Activated T-helper 1 cell treated with anti-CD3 and anti-CD28 coated beads, Interleukin-12 subunit alpha, Interleukin-12 subunit beta, Interleukin-2, Interleukin-4 antibody, amounts not matched to agents 30 ng/mL and 10 ng/mL and 1 ng/mL, durations not matched to agents 14 hours and 24 hours and 36 hours (primary cell): ENCODE results near the gene BEAN1. TPM values are rescaled to one million over a fixed set of nuclear protein-coding genes. Genes with fewer than 3 reads are reported as not detected.

Source experiments
- DNase-seq: peaks from one replicate; pipeline ENCODE4 v3.0.0; 2021; ENCODE audit warnings: low spot score
- H3K27ac Mint-ChIP-seq: one replicate; pipeline ENCODE4 v1.8.0; 2021; ENCODE audit warnings: mild to moderate bottlenecking, mixed read lengths
- H3K27me3 Mint-ChIP-seq: one replicate; pipeline ENCODE4 v1.8.0; 2022; ENCODE audit warnings: mild to moderate bottlenecking, moderate library complexity, mixed read lengths; ENCODE audit not compliant: insufficient read depth
- H3K36me3 Mint-ChIP-seq: one replicate; pipeline ENCODE4 v1.8.0; 2021; ENCODE audit warnings: low read depth, mixed read lengths
- H3K4me1 Mint-ChIP-seq: one replicate; pipeline ENCODE4 v1.8.0; 2021; ENCODE audit warnings: low read depth, mixed read lengths
- H3K4me3 Mint-ChIP-seq: one replicate; pipeline ENCODE4 v1.8.0; 2021; ENCODE audit warnings: mild to moderate bottlenecking, moderate library complexity, mixed read lengths
- H3K9me3 Mint-ChIP-seq: one replicate; pipeline ENCODE4 v1.8.0; 2021; ENCODE audit warnings: mixed read lengths
- intact Hi-C: fragments of 100-400 bp; cut with micrococcal nuclease; formaldehyde crosslinking; loops from one replicate; pipeline ENCODE4 v1.15.1; 2024
- total RNA-seq: library from RNA; stranded (reverse); gene quantifications from 2 replicates; pipeline ENCODE4 v1.2.3, GENCODE V29; 2022

BEAN1 gene
- total RNA-seq, 1 donor from 2014 or later, result not detected

DNA sequence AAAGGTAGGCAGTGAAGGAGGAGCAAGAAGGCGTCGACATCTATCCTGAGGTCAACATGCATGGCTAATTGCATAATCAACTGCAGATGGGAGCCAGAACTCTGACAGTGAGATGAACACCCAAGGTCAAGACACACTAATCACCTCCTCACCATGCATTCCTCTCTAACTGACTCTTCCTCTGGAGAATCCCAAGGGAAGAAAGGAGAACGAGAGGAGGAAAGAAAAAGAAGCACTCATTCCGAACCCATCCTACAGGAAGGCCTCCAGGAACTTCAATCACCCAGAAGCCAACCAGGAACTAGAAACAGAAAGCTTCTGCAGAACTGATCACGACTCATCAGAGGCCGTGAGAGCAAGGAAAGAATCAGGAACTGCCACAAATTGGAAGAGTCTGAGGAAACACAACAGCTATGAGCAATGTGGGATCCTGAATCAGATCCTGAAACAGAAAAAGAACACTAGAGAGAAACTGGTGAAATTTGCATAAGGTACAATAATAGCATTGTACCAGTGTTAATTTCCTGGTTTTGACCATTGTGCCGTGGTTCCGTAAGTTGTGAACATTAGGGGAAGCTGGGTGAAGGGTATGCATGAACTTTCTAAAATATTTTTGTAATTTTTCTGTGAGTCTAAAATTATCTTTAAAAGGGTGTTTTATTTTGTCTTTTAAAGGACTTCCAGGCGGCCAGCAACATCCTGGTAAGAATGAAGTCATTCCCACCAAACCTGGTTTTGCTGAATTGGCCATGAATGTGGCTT lies 10.0 kb upstream of the BEAN1 start:
- Mint-ChIP-seq H3K27ac (no peak overlapping the region), H3K4me1 (peaks cover 21% of the 10 kb centered on the region), H3K9me3 (peaks cover 16% of the 10 kb centered on the region), H3K27me3 (peaks cover 12% of the 10 kb centered on the region), H3K4me3 (no peak overlapping the region), H3K36me3 (peaks cover 1% of the 10 kb centered on the region)
- DNase-seq, result no peak
- intact Hi-C loops, result no loop called here

DNA sequence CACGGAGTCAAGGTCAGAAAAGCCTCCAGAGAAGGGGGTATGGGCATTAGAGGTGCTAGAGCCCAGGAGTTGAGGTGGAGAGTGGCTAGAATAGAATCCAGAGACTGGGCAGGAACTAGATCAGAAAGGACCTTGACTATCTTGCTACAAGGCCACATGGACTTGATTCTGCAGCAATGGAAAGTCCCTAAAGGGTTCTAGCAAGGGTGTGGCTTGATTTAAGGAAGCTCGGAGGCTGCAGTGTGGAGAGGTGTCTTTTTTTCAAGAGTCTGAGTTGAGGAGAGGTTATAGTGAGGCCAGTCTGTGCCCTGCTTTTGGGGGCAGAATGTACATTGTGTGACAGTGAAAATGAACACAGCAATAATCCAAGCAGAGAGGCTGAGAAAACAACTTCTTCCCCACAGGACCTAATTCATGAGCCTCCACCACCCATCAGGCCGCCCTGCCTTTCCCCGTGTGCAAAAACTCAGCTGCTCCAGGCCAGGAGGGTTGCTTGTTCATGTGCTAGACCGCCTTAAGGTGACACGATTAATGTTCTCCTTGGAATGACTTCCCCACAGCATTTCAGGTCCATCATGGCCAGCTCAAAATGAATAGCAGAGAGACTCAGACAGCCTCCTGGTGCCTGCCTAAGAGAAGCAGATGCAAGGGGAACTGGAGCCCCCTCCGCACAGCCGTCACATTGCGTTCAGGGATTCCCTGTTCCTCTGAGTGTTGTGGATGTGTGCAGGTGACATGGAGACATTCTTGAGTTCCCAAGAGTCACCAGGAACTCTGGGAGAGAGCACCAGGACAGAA lies 8.7 kb upstream of the BEAN1 start:
- H3K9me3 Mint-ChIP-seq, result peaks cover 10% of the 10 kb centered on the region
- peak; percentile 13 for DNase-seq
- H3K27ac Mint-ChIP-seq, result peak overlapping the region; percentile 71
- peaks cover 14% of the 10 kb centered on the region for H3K27me3 Mint-ChIP-seq
- no peaks in the 10 kb centered on the region for H3K36me3 Mint-ChIP-seq
- intact Hi-C loops, result no loop called here
- peaks cover 21% of the 10 kb centered on the region for H3K4me1 Mint-ChIP-seq
- H3K4me3 Mint-ChIP-seq, result no peak overlapping the region

DNA sequence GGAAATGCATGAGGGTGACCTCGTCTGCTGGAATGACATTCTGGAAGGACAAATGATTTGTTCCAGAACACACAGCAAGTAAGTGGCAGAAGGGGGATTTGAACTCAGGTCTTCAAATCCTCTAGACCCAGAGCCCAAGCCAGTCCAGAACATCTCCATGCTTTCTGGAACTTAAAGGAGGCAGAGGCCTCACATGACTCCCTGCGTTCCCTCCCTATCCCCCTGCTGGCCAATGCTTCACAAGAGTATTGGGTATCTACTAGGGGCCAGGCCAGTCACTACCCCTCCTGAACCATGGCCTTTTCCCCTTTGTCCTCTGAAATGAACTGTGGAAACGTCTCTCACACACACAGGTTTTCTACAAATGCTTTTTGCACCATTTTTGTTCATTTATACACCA lies 7.6 kb upstream of the BEAN1 start:
- Mint-ChIP-seq H3K27me3 (peaks cover 21% of the 10 kb centered on the region), H3K4me3 (no peak overlapping the region), H3K4me1 (peaks cover 21% of the 10 kb centered on the region), H3K27ac (no peak overlapping the region), H3K9me3 (peaks cover 7% of the 10 kb centered on the region), H3K36me3 (no peaks in the 10 kb centered on the region)
- intact Hi-C loops, result no loop called here
- DNase-seq, result no peak

DNA sequence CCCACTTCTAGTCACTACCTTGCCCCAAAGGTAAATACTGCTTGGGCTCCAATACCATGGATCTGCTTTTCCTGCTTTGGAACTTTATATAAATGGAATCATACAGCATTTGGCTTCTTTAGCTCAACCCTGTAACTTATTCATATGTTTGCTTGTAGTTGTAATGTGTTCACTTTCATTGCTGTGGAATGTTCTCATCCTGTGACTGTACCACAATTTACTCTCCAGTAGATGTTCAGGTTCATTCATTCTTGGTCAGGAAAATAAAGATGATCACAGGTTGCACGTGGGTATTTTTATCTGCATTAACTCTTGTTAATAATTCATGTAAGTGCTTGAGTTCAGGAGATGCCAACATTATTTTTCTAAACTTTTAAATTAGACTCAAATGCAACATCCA lies 6.7 kb upstream of the BEAN1 start:
- Mint-ChIP-seq H3K27ac (no peak overlapping the region), H3K4me1 (peaks cover 21% of the 10 kb centered on the region), H3K36me3 (no peaks in the 10 kb centered on the region), H3K9me3 (no peaks in the 10 kb centered on the region), H3K4me3 (no peak overlapping the region), H3K27me3 (peaks cover 27% of the 10 kb centered on the region)
- DNase-seq, result no peak
- intact Hi-C loops, result no loop called here

DNA sequence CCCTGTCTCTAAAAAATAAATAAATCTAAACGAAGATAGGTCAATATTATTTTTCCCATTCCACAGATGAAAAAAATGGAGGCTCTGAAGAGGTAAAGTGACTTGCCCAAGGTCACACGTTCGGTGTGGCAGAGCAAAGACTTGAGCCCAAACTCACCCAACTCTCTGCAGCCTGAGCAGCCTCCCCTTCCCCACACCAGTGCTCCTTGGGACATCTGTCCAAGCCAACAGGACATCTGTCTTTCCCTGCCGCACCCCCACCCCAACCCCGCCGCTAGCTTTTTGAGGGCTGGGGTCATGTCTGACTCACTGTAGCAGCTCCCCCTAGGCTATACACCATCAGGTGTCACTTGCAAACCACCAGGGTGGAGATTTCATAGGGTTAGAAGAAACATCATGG lies 5.2 kb upstream of the BEAN1 start:
- Mint-ChIP-seq H3K9me3 (no peaks in the 10 kb centered on the region), H3K4me1 (peaks cover 20% of the 10 kb centered on the region), H3K36me3 (no peaks in the 10 kb centered on the region), H3K27me3 (peaks cover 34% of the 10 kb centered on the region), H3K27ac (no peak overlapping the region), H3K4me3 (no peak overlapping the region)
- intact Hi-C loops, result no loop called here
- DNase-seq, result no peak

DNA sequence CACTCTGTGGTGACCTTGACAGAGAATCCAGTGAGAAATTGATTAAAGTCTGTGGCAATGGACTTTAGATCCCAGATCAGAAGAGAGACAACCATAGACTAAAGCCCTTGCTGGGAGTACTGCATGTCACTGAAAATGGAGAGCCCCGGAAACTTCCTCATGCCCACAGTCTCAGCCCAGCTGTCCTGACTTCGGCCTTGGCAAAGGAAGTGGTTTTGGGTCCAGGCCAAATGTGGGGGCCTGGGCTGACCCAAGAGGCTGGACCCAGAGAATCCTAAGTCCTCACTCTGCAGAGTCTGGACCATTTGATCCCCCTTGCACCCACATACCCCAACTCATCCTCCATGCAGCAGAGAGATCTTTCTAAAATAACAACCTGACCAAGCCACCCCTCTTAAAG lies 4.7 kb upstream of the BEAN1 start:
- no peak for DNase-seq
- Mint-ChIP-seq H3K4me3 (no peak overlapping the region), H3K4me1 (peaks cover 16% of the 10 kb centered on the region), H3K9me3 (no peaks in the 10 kb centered on the region), H3K27me3 (peaks cover 34% of the 10 kb centered on the region), H3K27ac (no peak overlapping the region), H3K36me3 (no peaks in the 10 kb centered on the region)
- intact Hi-C loops, result no loop called here

DNA sequence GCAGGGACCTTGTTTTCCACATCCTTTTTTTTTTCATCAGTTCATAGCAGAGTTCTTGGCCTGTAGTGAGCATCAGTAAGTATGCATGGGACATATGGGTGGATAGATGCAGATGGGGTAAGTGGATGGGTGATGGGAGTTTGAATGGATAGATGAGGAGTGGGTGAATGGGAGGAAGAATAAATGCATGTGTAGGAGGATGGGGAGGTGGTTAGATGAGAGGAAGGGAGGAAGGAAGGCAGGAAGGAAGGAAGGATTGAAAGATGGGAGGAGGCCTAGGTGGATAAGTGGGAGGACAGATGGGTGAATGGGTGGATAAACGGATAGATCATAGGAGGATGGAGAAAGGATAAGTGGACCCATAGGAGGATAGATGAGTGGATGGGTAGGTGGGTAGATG lies 3.9 kb upstream of the BEAN1 start:
- intact Hi-C loops, result no loop called here
- Mint-ChIP-seq H3K27me3 (peaks cover 39% of the 10 kb centered on the region), H3K4me3 (no peak overlapping the region), H3K4me1 (peaks cover 7% of the 10 kb centered on the region), H3K36me3 (no peaks in the 10 kb centered on the region), H3K9me3 (no peaks in the 10 kb centered on the region), H3K27ac (no peak overlapping the region)
- no peak for DNase-seq

DNA sequence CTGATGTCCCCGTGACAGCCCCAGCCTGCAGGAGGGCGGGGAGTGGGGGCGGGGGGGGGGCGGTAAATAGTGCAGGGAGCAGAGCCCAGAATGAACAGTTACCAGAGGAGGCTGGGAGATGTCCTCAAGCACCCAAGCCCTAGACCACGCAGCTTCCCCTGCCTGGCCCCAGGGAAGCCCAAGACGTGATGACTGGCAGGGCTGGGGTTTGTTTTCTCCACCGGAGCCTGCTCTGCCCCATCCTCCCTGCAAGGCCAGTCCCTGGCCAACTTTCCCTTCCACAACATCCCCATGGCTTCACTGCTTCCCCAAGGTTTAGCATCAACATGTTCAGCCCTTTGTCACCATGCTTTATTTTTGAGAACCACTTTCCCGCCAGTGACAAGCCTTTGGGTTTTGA lies 1.4 kb upstream of the BEAN1 start:
- Mint-ChIP-seq H3K27ac (no peak overlapping the region), H3K36me3 (no peaks in the 10 kb centered on the region), H3K4me1 (no peaks in the 10 kb centered on the region), H3K27me3 (peaks cover 58% of the 10 kb centered on the region), H3K4me3 (no peak overlapping the region), H3K9me3 (no peaks in the 10 kb centered on the region)
- intact Hi-C loops, result loop anchor here (2.0 kb wide), 1 partner anchor 17 kb away; no protein-coding TSS in a partner anchor
- no peak for DNase-seq

DNA sequence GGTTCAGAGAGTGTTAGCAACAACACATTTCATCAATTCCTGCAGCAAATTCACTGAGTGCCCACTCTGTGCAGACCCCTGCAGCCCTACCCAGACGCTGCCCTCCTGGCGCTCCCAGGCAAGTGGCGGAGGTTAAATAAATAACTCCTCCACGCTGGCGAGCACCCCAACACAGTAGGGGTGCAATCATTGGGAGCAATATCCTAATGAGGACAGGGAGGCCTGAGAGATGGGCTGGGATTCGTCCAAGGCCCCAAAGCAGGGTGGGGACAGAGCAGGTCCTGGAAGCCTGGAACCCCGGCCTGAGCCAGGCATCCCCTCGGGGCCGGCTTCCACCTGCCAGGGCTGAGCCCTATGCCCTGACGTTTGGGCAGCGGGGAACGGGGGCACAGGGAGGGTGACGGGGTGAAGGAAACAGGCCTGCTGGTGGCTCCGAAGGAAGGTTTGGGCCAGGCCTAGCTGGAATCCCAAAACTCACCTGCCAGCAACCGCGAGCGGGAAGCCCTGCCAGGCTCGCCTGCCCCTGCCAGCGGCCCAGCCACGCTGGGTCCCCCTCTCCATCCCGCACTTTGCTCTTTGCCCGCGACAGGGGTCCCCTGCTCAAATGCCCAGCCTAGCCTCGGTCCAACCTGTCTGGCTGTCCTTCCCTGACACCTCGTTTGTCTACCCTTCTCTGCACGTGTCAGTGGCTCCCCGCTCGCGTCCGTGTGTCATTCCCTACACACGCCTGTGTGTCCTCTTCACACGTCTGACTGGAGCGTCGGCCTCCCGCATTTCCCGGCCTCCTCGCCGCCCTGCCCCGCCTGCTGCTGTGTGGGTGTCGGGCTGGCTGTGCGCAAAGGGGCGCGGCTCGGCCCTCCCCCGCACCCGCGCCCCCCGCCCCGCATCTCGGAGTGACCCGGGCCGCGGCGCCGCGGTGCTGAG lies 721 bp upstream of the BEAN1 start:
- H3K36me3 Mint-ChIP-seq, result no peaks in the 10 kb centered on the region
- no peak overlapping the region for H3K27ac Mint-ChIP-seq
- H3K27me3 Mint-ChIP-seq, result peaks cover 61% of the 10 kb centered on the region
- H3K4me3 Mint-ChIP-seq, result no peak overlapping the region
- no peaks in the 10 kb centered on the region for H3K4me1 Mint-ChIP-seq
- intact Hi-C loops, result loop anchor here (2.0 kb wide), 1 partner anchor 18 kb away; no protein-coding TSS in a partner anchor
- DNase-seq, result no peak
- H3K9me3 Mint-ChIP-seq, result no peaks in the 10 kb centered on the region

DNA sequence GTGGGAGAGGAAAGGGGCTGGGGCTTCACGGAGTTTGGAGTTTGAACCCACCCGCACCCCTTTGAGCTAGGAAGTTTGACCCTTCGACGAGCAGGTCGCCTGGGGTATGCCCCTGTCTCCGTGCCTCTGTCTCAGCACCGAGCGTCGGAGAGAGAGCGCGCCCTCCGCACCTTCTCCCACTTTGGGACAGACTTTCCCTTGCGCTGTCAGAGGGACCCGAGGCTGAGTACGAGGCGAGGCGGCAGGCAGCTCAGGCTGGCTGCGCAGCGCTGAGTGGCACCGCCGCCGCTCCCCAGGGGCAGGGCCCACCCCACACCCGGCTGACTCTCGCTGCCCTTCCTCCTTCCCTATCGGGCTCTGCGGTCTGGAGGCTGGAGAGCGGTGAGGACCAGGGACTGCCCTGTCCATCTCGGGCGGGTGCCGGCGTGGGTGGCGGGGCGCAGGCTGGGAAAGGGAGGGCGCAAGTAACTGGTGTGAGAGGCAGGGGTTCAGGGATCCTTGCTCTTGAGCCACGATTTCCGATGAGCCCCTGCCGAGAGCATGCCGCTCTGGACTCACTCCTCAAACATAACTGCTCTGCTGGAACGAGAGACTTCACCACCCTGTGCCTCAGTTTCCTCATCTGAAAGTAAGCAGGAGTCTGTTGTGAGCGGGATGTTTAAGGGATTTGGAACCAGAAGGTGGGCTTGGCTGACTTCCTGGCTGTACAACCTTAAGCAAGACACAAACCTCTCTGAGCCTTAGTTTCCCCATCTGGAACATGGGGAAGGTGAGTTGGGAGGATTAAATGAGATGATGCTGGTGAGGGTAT lies 981 bp downstream of the BEAN1 start:
- no peaks in the 10 kb centered on the region for H3K4me1 Mint-ChIP-seq
- H3K36me3 Mint-ChIP-seq, result no peaks in the 10 kb centered on the region
- DNase-seq, result no peak
- H3K27me3 Mint-ChIP-seq, result peaks cover 71% of the 10 kb centered on the region
- H3K4me3 Mint-ChIP-seq, result peak overlapping the region; percentile 9
- intact Hi-C loops, result loop anchor here (2.0 kb wide), 1 partner anchor 19 kb away; no protein-coding TSS in a partner anchor
- H3K9me3 Mint-ChIP-seq, result no peaks in the 10 kb centered on the region
- no peak overlapping the region for H3K27ac Mint-ChIP-seq

DNA sequence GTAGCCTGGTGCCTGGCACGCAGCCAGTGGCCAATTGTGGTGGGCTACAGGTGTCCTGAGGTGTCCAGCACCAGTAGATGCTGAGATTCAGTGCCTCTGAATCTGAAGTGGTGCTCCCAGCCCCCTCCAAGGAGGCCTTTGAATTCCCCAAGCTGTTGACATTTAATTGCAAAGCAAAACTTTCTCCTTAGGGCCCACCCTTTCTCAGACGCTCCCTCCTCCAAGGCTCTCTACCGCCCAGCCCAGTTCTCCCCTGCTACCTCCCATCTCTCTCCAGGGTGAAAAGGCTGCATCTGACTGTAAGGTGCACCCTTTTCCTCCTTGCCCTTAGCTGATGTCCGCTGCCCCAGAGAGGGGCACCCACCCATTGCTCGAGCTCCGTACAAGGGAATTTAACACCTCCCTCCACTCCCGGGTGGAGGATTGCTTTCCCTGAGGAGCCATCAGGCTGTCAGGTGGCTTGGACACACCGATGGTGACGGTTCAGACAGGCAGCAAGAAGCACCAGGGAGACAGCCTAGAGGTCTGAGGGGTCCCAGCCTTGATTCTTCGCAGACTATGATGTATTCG lies 1.7 kb downstream of the BEAN1 start:
- DNase-seq, result no peak
- Mint-ChIP-seq H3K27me3 (peaks cover 74% of the 10 kb centered on the region), H3K9me3 (no peaks in the 10 kb centered on the region), H3K36me3 (no peaks in the 10 kb centered on the region), H3K4me1 (no peaks in the 10 kb centered on the region), H3K27ac (no peak overlapping the region), H3K4me3 (no peak overlapping the region)
- intact Hi-C loops, result no loop called here
